Raji (cell line): ENCODE measurements around the gene SCGB3A2.

Experiments
- POLR2A ChIP-seq: IDR thresholded peaks from 2 replicates; pipeline ENCODE4 v1.6.1; 2011; ENCODE audit warnings: low read depth, low read length, control low read depth; ENCODE audit not compliant: insufficient read depth

Gene SCGB3A2

GRCh38 chr5:147856801-147857200 is 21.7 kb upstream of the SCGB3A2 start:
- no peak for TF ChIP-seq POLR2A

GRCh38 chr5:147857302-147858129 is 21.0 kb upstream of the SCGB3A2 start:
- TF ChIP-seq POLR2A, result no peak

DNA sequence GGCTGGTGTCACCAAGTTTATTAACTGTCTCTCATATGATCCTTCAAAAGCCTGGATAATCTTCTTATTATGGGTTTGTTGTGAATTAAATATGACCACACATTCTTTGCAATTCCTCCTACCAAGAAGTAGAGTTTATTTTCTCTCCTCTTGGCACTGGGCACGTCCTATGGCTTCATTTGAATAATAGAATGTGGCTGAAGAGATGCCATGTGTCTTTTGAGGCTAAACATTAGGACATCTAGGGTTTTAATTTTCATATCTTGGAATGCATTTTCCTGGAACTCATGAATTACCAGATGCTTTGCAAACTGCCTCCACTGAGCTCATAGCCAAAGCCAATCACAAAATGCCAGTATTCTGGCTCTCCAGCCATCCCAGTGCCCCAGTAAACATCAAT is 19.9 kb upstream of the SCGB3A2 start:
- TF ChIP-seq POLR2A, result no peak

- TF ChIP-seq POLR2A, result no peak
Observed at GRCh38 chr5:147859962-147860640, 18.4 kb upstream of the SCGB3A2 start.

- no peak for TF ChIP-seq POLR2A
Observed at GRCh38 chr5:147860641-147861025, 17.9 kb upstream of the SCGB3A2 start.

DNA sequence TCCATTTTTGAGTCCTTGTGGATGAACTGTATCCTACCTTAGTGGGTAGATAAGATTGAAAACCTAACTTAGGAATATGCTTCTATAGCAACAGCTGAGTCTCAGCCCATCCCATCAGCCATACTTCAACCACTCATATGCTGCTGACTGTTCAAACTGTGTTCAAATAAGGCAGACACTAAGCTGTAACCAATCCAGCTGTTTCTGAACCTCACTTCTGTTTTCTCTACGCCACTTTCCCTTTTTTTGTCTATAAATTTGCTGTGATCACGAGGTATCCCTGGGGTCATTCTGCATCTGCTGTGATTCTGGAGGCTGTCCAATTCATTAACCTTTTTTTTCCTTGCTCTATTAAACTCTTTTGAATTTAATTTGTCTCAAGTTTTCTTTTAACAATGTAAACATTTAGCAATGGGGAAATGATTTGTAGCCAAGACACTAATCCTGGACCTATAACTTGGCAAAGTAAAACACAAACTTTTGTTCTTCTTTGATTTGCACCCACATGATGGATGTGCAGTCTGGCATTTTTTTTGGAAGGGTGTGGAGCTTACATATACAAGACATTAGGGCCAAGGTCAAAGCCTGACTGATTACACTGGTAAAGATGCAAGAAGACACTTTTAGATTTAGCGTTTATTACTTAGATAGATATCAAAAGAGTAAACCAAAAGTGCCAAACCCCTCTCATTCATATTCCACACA is 14.9 kb upstream of the SCGB3A2 start:
- TF ChIP-seq POLR2A, result no peak

DNA sequence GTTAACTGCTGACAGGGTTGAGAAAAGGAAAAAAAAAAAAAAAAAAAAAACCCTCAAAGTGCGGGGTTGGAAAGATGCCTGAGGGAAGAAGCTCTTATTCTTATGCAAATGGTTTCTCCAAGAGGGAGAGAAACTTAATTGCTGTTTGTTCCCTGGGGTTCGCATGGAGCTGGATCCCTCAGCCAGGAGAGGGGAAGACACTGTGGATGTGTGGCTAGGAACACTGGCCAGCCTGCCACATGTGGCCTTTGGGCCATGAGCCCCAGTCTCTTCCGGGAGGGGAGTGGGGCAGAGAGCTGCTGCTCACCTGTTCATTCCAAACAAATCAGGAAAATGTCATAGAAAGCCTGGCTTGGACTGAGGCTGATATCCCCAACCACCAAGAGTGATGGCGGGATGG is 9.4 kb upstream of the SCGB3A2 start:
- TF ChIP-seq POLR2A, result no peak

- TF ChIP-seq POLR2A, result no peak
Observed at GRCh38 chr5:147874910-147875367, 3.6 kb upstream of the SCGB3A2 start.

DNA sequence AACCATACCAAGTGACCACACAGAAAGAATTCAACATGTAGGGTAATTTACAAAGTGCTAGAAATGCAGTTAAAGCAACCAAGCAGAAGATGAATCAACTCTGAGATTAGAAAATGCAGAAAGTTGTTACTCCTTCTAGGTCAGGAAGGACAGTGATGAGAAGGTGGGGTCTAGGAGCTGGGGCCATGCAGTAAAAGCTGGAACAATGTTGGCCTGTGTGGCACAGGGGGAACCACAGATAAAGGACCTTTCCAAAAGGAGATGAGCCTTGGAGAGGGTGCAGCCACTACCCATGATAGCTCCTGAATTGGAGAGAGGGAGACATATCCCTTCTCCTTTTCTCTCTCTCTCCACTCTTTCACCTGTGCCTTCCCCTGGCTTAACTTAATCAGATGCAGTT is 2.4 kb upstream of the SCGB3A2 start:
- TF ChIP-seq POLR2A, result no peak

GRCh38 chr5:147876626-147877025 is 1.9 kb upstream of the SCGB3A2 start:
- TF ChIP-seq POLR2A, result no peak

DNA sequence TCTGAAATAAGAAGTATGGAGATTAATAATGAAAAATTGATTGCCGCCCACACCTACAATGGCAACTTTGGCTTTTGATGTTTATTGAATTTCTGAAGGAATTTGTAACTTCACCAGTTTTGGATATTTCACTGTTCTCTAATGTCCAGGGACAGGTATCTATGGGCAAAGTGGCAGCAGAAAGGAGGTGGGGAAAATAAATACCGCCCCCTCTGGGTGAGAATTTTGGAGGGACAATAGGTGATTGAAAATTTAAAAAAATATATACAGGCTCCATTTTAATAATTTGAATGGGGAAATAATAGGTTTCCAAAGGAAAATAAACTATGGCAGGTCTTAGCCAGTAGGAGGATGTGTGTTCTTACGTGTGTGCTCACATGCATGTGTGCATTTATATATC is 1.3 kb downstream of the SCGB3A2 start:
- no peak for TF ChIP-seq POLR2A

GRCh38 chr5:147880487-147880886 is 2.0 kb downstream of the SCGB3A2 start:
- no peak for TF ChIP-seq POLR2A

DNA sequence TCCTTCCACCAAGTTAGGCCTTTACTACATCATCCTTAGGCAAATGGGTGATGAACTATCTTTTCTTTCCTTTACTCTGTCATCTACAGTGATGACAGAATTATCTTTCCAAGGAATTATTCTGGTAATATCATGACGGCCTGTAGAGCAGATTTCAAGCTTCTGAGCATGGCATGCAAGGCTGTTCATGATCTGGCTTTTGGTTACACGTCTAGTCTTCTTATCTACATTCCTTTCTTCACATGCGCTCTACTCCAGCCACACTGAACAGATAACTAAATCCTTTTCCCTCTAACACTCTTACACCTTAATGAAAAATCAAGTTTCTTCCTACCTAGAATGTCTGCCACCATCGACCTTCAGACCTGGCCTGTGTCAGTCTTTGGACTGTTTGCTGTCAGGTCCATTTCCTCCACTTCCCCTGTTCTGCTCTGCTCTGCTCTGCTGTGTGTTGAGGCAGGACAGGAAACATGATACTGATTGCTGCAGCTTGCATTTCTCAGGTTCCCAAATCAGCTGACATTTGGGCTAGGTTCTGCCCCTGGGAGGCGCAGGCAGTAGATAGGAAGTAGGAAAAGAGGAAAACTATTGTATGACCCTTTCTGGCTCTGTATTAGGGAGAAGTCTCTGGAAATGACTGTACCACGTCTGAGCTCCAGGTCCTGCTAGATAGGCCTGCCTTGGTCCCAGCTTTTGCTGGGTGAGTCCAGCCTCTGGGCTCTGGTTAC is 4.2 kb downstream of the SCGB3A2 start:
- no peak for TF ChIP-seq POLR2A

- TF ChIP-seq POLR2A, result no peak
Observed at GRCh38 chr5:147887026-147887627, 8.6 kb downstream of the SCGB3A2 start.

GRCh38 chr5:147887930-147888329 is 9.4 kb downstream of the SCGB3A2 start:
- TF ChIP-seq POLR2A, result no peak
